H9 (cell line): ENCODE results near the gene SORCS2. TPM values are rescaled to one million over a fixed set of nuclear protein-coding genes. Genes with fewer than 3 reads are reported as not detected.

Source experiments
- DNase-seq: peaks from one replicate; pipeline ENCODE4 v3.0.0-alpha.2; 2017
- H2AFZ ChIP-seq: one replicate; pipeline ENCODE4 v1.6.1; 2013; ENCODE audit warnings: mild to moderate bottlenecking, low read length, control low read depth, moderate library complexity
- H2AK5ac ChIP-seq: 2 replicates; pipeline ENCODE4 v1.6.1; 2013; ENCODE audit warnings: low read length, control low read depth, mixed read lengths; ENCODE audit not compliant: insufficient read length
- H2BK120ac ChIP-seq: one replicate; pipeline ENCODE4 v1.6.1; 2013; ENCODE audit warnings: low read depth, mild to moderate bottlenecking, low read length, control low read depth, inconsistent platforms; ENCODE audit not compliant: poor library complexity, severe bottlenecking
- H2BK12ac ChIP-seq: 2 replicates; pipeline ENCODE4 v1.6.1; 2013; ENCODE audit warnings: low read length, control low read depth, mixed read lengths, low read depth; ENCODE audit not compliant: insufficient read length
- H2BK15ac ChIP-seq: 2 replicates; pipeline ENCODE4 v1.6.1; 2013; ENCODE audit warnings: low read depth, low read length, control low read depth
- H2BK20ac ChIP-seq: one replicate; pipeline ENCODE4 v1.6.1; 2013; ENCODE audit warnings: low read depth, mild to moderate bottlenecking, low read length, control low read depth, inconsistent platforms; ENCODE audit not compliant: poor library complexity, severe bottlenecking
- H2BK5ac ChIP-seq: 2 replicates; pipeline ENCODE4 v1.6.1; 2013; ENCODE audit warnings: low read length, control low read depth, mixed read lengths; ENCODE audit not compliant: insufficient read length
- H3K14ac ChIP-seq: 2 replicates; pipeline ENCODE4 v1.6.1; 2013; ENCODE audit warnings: low read length, control low read depth; ENCODE audit not compliant: insufficient read depth
- H3K18ac ChIP-seq: 2 replicates; pipeline ENCODE4 v1.6.1; 2013; ENCODE audit warnings: low read depth, mild to moderate bottlenecking, mixed read lengths, low read length, control low read depth; ENCODE audit not compliant: insufficient read length
- H3K23ac ChIP-seq: 2 replicates; pipeline ENCODE4 v1.6.1; 2013; ENCODE audit warnings: low read length, control low read depth, mixed read lengths, low read depth; ENCODE audit not compliant: insufficient read length
- H3K23me2 ChIP-seq: 2 replicates; pipeline ENCODE4 v1.6.1; 2013; ENCODE audit warnings: low read depth, mild to moderate bottlenecking, mixed read lengths, low read length, control low read depth; ENCODE audit not compliant: insufficient read length, poor library complexity, severe bottlenecking
- H3K27ac ChIP-seq: 2 replicates; pipeline ENCODE4 v1.5.1; 2013; ENCODE audit warnings: low read length, control low read depth, mixed read lengths, low read depth; ENCODE audit not compliant: insufficient read length
- H3K27me3 ChIP-seq: 2 replicates; pipeline ENCODE4 v1.6.1; 2013; ENCODE audit warnings: low read length, control low read depth, inconsistent platforms; ENCODE audit not compliant: insufficient read depth
- H3K4ac ChIP-seq: 2 replicates; pipeline ENCODE4 v1.6.1; 2013; ENCODE audit warnings: low read depth, mild to moderate bottlenecking, control low read depth, inconsistent platforms, low read length, moderate library complexity
- H3K4me1 ChIP-seq: 2 replicates; pipeline ENCODE4 v1.6.1; 2013; ENCODE audit warnings: low read length, control low read depth, inconsistent platforms; ENCODE audit not compliant: insufficient read depth
- H3K4me2 ChIP-seq: 2 replicates; pipeline ENCODE4 v1.6.1; 2013; ENCODE audit warnings: low read length, control low read depth, mixed read lengths; ENCODE audit not compliant: insufficient read length, insufficient read depth
- H3K56ac ChIP-seq: 2 replicates; pipeline ENCODE4 v1.6.1; 2013; ENCODE audit warnings: low read depth, mild to moderate bottlenecking, mixed read lengths, low read length, control low read depth; ENCODE audit not compliant: insufficient read length
- H3K79me1 ChIP-seq: 2 replicates; pipeline ENCODE4 v1.6.1; 2013; ENCODE audit warnings: low read depth, mild to moderate bottlenecking, moderate library complexity, low read length, control low read depth, inconsistent platforms; ENCODE audit not compliant: insufficient read depth, poor library complexity, severe bottlenecking
- H3K79me2 ChIP-seq: 2 replicates; pipeline ENCODE4 v1.6.1; 2013; ENCODE audit warnings: low read length, control low read depth, inconsistent platforms; ENCODE audit not compliant: insufficient read depth
- H3K9ac ChIP-seq: 2 replicates; pipeline ENCODE4 v1.6.1; 2013; ENCODE audit warnings: low read length, control low read depth, mixed read lengths; ENCODE audit not compliant: insufficient read length; ENCODE audit errors: extremely low read depth
- H3K9me3 ChIP-seq: one replicate; pipeline ENCODE4 v1.6.1; 2013; ENCODE audit warnings: low read depth, low read length, inconsistent platforms; ENCODE audit not compliant: control insufficient read depth
- H3T11ph ChIP-seq: one replicate; pipeline ENCODE4 v1.6.1; 2013; ENCODE audit warnings: mild to moderate bottlenecking, low read length, control low read depth, inconsistent platforms
- H4K20me1 ChIP-seq: one replicate; pipeline ENCODE4 v1.6.1; 2013; ENCODE audit not compliant: control insufficient read depth, insufficient read length, insufficient read depth
- H4K5ac ChIP-seq: 2 replicates; pipeline ENCODE4 v1.6.1; 2013; ENCODE audit warnings: low read depth, mild to moderate bottlenecking, mixed read lengths, low read length, control low read depth; ENCODE audit not compliant: insufficient read length
- H4K8ac ChIP-seq: replicated peaks from 2 replicates; pipeline ENCODE4 v1.6.1; 2013; ENCODE audit warnings: low read length, control low read depth, mixed read lengths, low read depth; ENCODE audit not compliant: insufficient read length
- H4K91ac ChIP-seq: 2 replicates; pipeline ENCODE4 v1.6.1; 2013; ENCODE audit warnings: low read depth, mild to moderate bottlenecking, moderate library complexity, mixed read lengths, low read length, control low read depth; ENCODE audit not compliant: insufficient read length
- H3K27ac Mint-ChIP-seq, 3 experiments: 2 replicates in 2 of 3; 3 replicates in 1 of 3; pipeline ENCODE4 v1.8.0; 2020 to 2021; ENCODE audit warnings: mixed read lengths in 3 of 3, mild to moderate bottlenecking in 1 of 3, moderate library complexity in 1 of 3
- H3K27me3 Mint-ChIP-seq: 2 replicates; pipeline ENCODE4 v1.8.0; 2021; ENCODE audit warnings: low read depth, mild to moderate bottlenecking, moderate library complexity, mixed read lengths
- H3K36me3 Mint-ChIP-seq, 3 experiments: 2 replicates in 2 of 3; 3 replicates in 1 of 3; pipeline ENCODE4 v1.8.0; 2020 to 2021; ENCODE audit warnings: low read depth in 3 of 3, mixed read lengths in 3 of 3; ENCODE audit not compliant: insufficient read depth in 1 of 3
- H3K4me1 Mint-ChIP-seq, 2 experiments: 2 replicates each; pipeline ENCODE4 v1.8.0; 2020; ENCODE audit warnings: mixed read lengths in 2 of 2
- H3K4me3 Mint-ChIP-seq, 2 experiments: 2 replicates in 1 of 2; 3 replicates in 1 of 2; pipeline ENCODE4 v1.8.0; 2020 to 2021; ENCODE audit warnings: mild to moderate bottlenecking in 2 of 2, mixed read lengths in 2 of 2, moderate library complexity in 1 of 2
- H3K9me3 Mint-ChIP-seq, 2 experiments: 2 replicates in 1 of 2; 3 replicates in 1 of 2; pipeline ENCODE4 v1.8.0; 2020; ENCODE audit warnings: mild to moderate bottlenecking in 2 of 2, mixed read lengths in 2 of 2, moderate library complexity in 1 of 2
- WGBS: extraction: QIAGEN DNeasy Blood & Tissue Kit; methylation state at CpG from one replicate; pipeline ENCODE4 v1.1.7; 2013; ENCODE audit warnings: missing lambda C conversion rate, low lambda C conversion rate, mixed read lengths; ENCODE audit not compliant: insufficient read length; ENCODE audit errors: extremely low coverage; 5-methylcytosine and 5-hydroxymethylcytosine counted together
- total RNA-seq: library from RNA; stranded (reverse); gene quantifications from 2 replicates; pipeline ENCODE4 v1.2.1, GENCODE V29; 2021
- TF ChIP-seq, protein P1 (sequence below): fragments of 200-600 bp; sonication (generic); conservative IDR thresholded peaks from 3 replicates; pipeline ENCODE4 v1.8.0; 2021; ENCODE audit warnings: antibody characterized with exemption, mild to moderate bottlenecking

Gene SORCS2
- total RNA-seq, 1 experiment from 2014 or later, result 0.57 TPM

DNA sequence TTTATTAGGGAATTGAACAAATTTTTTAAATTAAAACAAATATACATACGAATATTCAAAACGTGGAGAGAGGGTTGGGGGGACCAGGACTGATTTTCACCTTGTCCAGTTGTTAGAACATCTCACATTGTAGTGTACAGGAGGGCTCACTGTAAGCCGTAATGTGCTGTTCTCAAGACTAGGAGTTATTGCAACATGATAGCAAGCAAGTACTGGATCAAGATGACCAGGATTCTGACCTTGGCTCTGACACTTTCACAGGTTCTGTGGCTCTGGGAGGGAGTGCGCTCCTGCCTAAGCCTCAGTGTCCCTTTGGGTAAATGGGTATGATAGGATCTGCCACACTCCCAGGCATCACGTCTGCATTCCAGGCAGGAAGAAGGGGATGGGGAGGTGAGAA lies 59.0 kb downstream of the SORCS2 start:
- Histone ChIP-seq H2AFZ (no peak overlapping the region), H3K9ac (no peak overlapping the region), H3K23me2 (peaks cover 2% of the 10 kb centered on the region), H2BK15ac (no peak overlapping the region), H2BK20ac (no peak overlapping the region), H4K20me1 (no peaks in the 10 kb centered on the region), H3K56ac (no peak overlapping the region), H3K4ac (no peak overlapping the region), H3K4me1 (no peaks in the 10 kb centered on the region), H3K27me3 (no peaks in the 10 kb centered on the region), H3K4me2 (no peak overlapping the region), H3K9me3 (no peaks in the 10 kb centered on the region), H3K18ac (no peak overlapping the region), H3K79me2 (no peaks in the 10 kb centered on the region), H2BK120ac (no peak overlapping the region), H3K79me1 (no peaks in the 10 kb centered on the region), H2BK5ac (no peak overlapping the region), H3T11ph (no peak overlapping the region), H3K23ac (no peak overlapping the region), H3K14ac (no peak overlapping the region), H4K5ac (no peak overlapping the region), H4K8ac (no peak overlapping the region), H3K27ac (no peak overlapping the region), H4K91ac (no peak overlapping the region), H2AK5ac (no peak overlapping the region), H2BK12ac (no peak overlapping the region)
- DNase-seq, result no peak
- H3K4me1 Mint-ChIP-seq, result 0 out of 4 replicates have a peak, but pooled peaks cover 0 to 8% of the 10 kb centered on the region in 2 experiments
- no peaks in the 10 kb centered on the region; the same call in none of the 2 replicates for H3K27me3 Mint-ChIP-seq
- TF ChIP-seq, protein P1, sequence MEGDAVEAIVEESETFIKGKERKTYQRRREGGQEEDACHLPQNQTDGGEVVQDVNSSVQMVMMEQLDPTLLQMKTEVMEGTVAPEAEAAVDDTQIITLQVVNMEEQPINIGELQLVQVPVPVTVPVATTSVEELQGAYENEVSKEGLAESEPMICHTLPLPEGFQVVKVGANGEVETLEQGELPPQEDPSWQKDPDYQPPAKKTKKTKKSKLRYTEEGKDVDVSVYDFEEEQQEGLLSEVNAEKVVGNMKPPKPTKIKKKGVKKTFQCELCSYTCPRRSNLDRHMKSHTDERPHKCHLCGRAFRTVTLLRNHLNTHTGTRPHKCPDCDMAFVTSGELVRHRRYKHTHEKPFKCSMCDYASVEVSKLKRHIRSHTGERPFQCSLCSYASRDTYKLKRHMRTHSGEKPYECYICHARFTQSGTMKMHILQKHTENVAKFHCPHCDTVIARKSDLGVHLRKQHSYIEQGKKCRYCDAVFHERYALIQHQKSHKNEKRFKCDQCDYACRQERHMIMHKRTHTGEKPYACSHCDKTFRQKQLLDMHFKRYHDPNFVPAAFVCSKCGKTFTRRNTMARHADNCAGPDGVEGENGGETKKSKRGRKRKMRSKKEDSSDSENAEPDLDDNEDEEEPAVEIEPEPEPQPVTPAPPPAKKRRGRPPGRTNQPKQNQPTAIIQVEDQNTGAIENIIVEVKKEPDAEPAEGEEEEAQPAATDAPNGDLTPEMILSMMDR, result no peak
- H3K9me3 Mint-ChIP-seq, result peaks cover 0 to 2% of the 10 kb centered on the region in 2 experiments; a peak in 2 of 5 replicates
- peaks cover 0 to 6% (median 2%) of the 10 kb centered on the region in 3 experiments; a peak in 3 of 7 replicates for H3K36me3 Mint-ChIP-seq
- WGBS, result no CpG with 5 or more reads among the region's 5 CpGs
- H3K27ac Mint-ChIP-seq, result no peak overlapping the region
- H3K4me3 Mint-ChIP-seq, result no peak overlapping the region
